H1 (cell line): Measurements from ENCODE around the gene RNF212. TPM values are rescaled to one million over a fixed set of nuclear protein-coding genes. Genes with fewer than 3 reads are reported as not detected.

Experiments
- BACH1 ChIP-seq: IDR thresholded peaks from 2 replicates; pipeline ENCODE4 v1.6.1; 2012; ENCODE audit warnings: low read length, improper control_type of control experiment
- CBX5 ChIP-seq: fragments of 300-800, 300-1000 bp; sonication (generic); IDR thresholded peaks from 2 replicates; pipeline ENCODE4 v1.7.1; 2016; ENCODE audit warnings: antibody characterized with exemption, low read length, low read depth
- CBX8 ChIP-seq: fragments of 300-800, 300-1000 bp; sonication (generic); IDR thresholded peaks from 2 replicates; pipeline ENCODE4 v1.7.1; 2016; ENCODE audit warnings: low read depth, low read length, borderline replicate concordance
- CHD2 ChIP-seq: IDR thresholded peaks from 2 replicates; pipeline ENCODE4 v1.6.1; 2012; ENCODE audit warnings: low read length, improper control_type of control experiment
- CHD7 ChIP-seq: fragments of 300-600 bp; sonication (generic); IDR thresholded peaks from 2 replicates; pipeline ENCODE4 v1.7.1; 2012; ENCODE audit warnings: low read length, moderate library complexity, mild to moderate bottlenecking, inconsistent platforms; ENCODE audit not compliant: insufficient replicate concordance
- CREB1 ChIP-seq: IDR thresholded peaks from 2 replicates; pipeline ENCODE4 v1.6.1; 2012; ENCODE audit warnings: inconsistent platforms
- MAX ChIP-seq: IDR thresholded peaks from 2 replicates; pipeline ENCODE4 v1.6.1; 2012; ENCODE audit warnings: inconsistent platforms
- POLR2AphosphoS5 ChIP-seq: IDR thresholded peaks from 2 replicates; pipeline ENCODE4 v1.6.1; 2011; ENCODE audit warnings: low read depth, low read length
- SP2 ChIP-seq: IDR thresholded peaks from 2 replicates; pipeline ENCODE4 v1.6.1; 2012; ENCODE audit warnings: mild to moderate bottlenecking, low read length, inconsistent platforms
- ZNF274 ChIP-seq: IDR thresholded peaks from 2 replicates; pipeline ENCODE4 v1.7.0; 2012; ENCODE audit warnings: low read length, borderline replicate concordance; ENCODE audit errors: extremely low read depth
- polyA plus RNA-seq, 7 experiments: library from polyadenylated mRNA; depleted of rRNA in 3 of 7; stranded (reverse) in 5 of 7; unstranded in 2 of 7; fragments of >200 nt in 5 of 7; fragments of 200-250 nt in 2 of 7; gene quantifications; 1 replicate in 5 of 7; 2 replicates in 1 of 7; 4 replicates in 1 of 7; pipeline versions ENCODE4 v1.2.1 to v1.2.3, GENCODE V29; 2011 to 2013; ENCODE audit warnings: missing spikeins in 2 of 7, mixed read lengths in 2 of 7
- total RNA-seq: library from RNA; stranded (reverse); fragmentation: NEBNext Ultra II Directional; extraction: Animal tissue kit (Norgen Biotek cat#: 25700); gene quantifications from 2 replicates; pipeline ENCODE4 v1.2.1, GENCODE V29; 2021

RNF212 gene
- total and polyA plus RNA-seq, 2 of the 8 experiments (the other 6 are each of a cell fraction or from before 2014, with no cell fraction given): 3.4 to 5.4 TPM

GRCh38 chr4:1090465-1091440, 22.6 kb downstream of the RNF212 start (continued):
- TF ChIP-seq ZNF274 (no peak), CBX5 (no peak), CREB1 (no peak), MAX (no peak), POLR2AphosphoS5 (no peak), CHD2 (no peak), BACH1 (no peak), CHD7 (no peak), SP2 (no peak), CBX8 (no peak)
